Measurements from ENCODE around the gene XIAP. TPM values are rescaled to one million over a fixed set of nuclear protein-coding genes. Genes with fewer than 3 reads are reported as not detected.

XIAP gene
- total and polyA plus RNA-seq, 2 experiments from 2014 or later, result 12.8 to 25.5 TPM

- no peak overlapping the region for H3K4me2 ChIP-seq
- no peak for ATAC-seq
Measured at GRCh38 chrX:123869488-123869887, 9.6 kb downstream of the XIAP start.

GRCh38 chrX:123871309-123871708 is 11.5 kb downstream of the XIAP start:
- Histone ChIP-seq H3K4me3 (no peak overlapping the region), H3K27me3 (ENCODE audit: insufficient read depth) (no peaks in the 10 kb centered on the region), H3F3A (replicated peaks; ENCODE audit: low read depth) (no peaks in the 10 kb centered on the region), H4K20me1 (replicated peaks; ENCODE audit: insufficient read depth) (no peaks in the 10 kb centered on the region; the same call in 1 of the 2 replicates), H3K4me2 (no peak overlapping the region), H3K79me2 (replicated peaks; ENCODE audit: insufficient read depth) (peaks cover 66% of the 10 kb centered on the region), H2AFZ (no peak overlapping the region), H3K27ac (ENCODE audit: low read depth) (no peak overlapping the region), H3K36me3 (ENCODE audit: insufficient read depth) (no peaks in the 10 kb centered on the region), H3K9me2 (ENCODE audit: insufficient read depth) (no peaks in the 10 kb centered on the region), H3K4me1 (ENCODE audit: insufficient read depth) (no peaks in the 10 kb centered on the region)
- DNase-seq (ENCODE audit: low spot score) (no peak), ATAC-seq (no peak)
- no peaks in the 10 kb centered on the region for H3K9me3 Mint-ChIP-seq
- no peaks in the 10 kb centered on the region for H3K4me1 Mint-ChIP-seq
- no peak overlapping the region for H3K27ac Mint-ChIP-seq
- no peak overlapping the region for H3K4me3 Mint-ChIP-seq
- H3K36me3 Mint-ChIP-seq (ENCODE audit: low read depth), result peaks cover 2% of the 10 kb centered on the region; the same call in 1 of the 3 replicates
- H3K27me3 Mint-ChIP-seq (ENCODE audit: insufficient read depth, low read depth, poor library complexity), result no peaks in the 10 kb centered on the region
- TF ChIP-seq ZNF331 (CRISPR knock-in tag; IDR thresholded peaks at IDR 0.05; ENCODE audit: low read depth) (no peak), ZNF462 (CRISPR knock-in tag; IDR thresholded peaks at IDR 0.05) (no peak), CREB1 (CRISPR knock-in tag; IDR thresholded peaks at IDR 0.05; ENCODE audit: low read depth) (no peak), POLR2AphosphoS5 (IDR thresholded peaks at IDR 0.05; ENCODE audit: low read depth) (no peak), ETS1 (IDR thresholded peaks at IDR 0.05) (no peak), EZH2 (IDR thresholded peaks at IDR 0.05; ENCODE audit: low read depth, unreplicated experiment) (no peak), STAT1 (IDR thresholded peaks at IDR 0.05; ENCODE audit: unreplicated experiment) (no peak), EZH2phosphoT487 (IDR thresholded peaks at IDR 0.05; ENCODE audit: unreplicated experiment) (no peak), CTCF (conservative IDR thresholded peaks at IDR 0.05; ENCODE audit: low read depth in 2 of 2) (no peak)

More at GRCh38 chrX:123869488-123869887, 9.6 kb downstream of the XIAP start:
- H3K4me3 Mint-ChIP-seq, result no peak overlapping the region
- Histone ChIP-seq H4K20me1 (replicated peaks; ENCODE audit: insufficient read depth) (no peaks in the 10 kb centered on the region; the same call in 1 of the 2 replicates), H3K4me1 (ENCODE audit: insufficient read depth) (no peaks in the 10 kb centered on the region), H3K79me2 (replicated peaks; ENCODE audit: insufficient read depth) (peaks cover 73% of the 10 kb centered on the region), H3K36me3 (ENCODE audit: insufficient read depth) (no peaks in the 10 kb centered on the region), H2AFZ (no peak overlapping the region), H3K27ac (ENCODE audit: low read depth) (no peak overlapping the region), H3K9me2 (ENCODE audit: insufficient read depth) (no peaks in the 10 kb centered on the region), H3K27me3 (ENCODE audit: insufficient read depth) (no peaks in the 10 kb centered on the region), H3K4me3 (no peak overlapping the region), H3F3A (replicated peaks; ENCODE audit: low read depth) (no peaks in the 10 kb centered on the region)
- no peak overlapping the region for H3K27ac Mint-ChIP-seq
- no peaks in the 10 kb centered on the region for H3K9me3 Mint-ChIP-seq
- no peaks in the 10 kb centered on the region for H3K4me1 Mint-ChIP-seq
- peaks cover 6% of the 10 kb centered on the region; the same call in 1 of the 3 replicates for H3K36me3 Mint-ChIP-seq (ENCODE audit: low read depth)
- no peak for DNase-seq (ENCODE audit: low spot score)
- TF ChIP-seq CREB1 (CRISPR knock-in tag; IDR thresholded peaks at IDR 0.05; ENCODE audit: low read depth) (no peak), ETS1 (IDR thresholded peaks at IDR 0.05) (no peak), NANOG (IDR thresholded peaks at IDR 0.05; ENCODE audit: borderline replicate concordance) (no peak), STAT1 (IDR thresholded peaks at IDR 0.05; ENCODE audit: unreplicated experiment) (no peak), EZH2phosphoT487 (IDR thresholded peaks at IDR 0.05; ENCODE audit: unreplicated experiment) (no peak)
- no peaks in the 10 kb centered on the region for H3K27me3 Mint-ChIP-seq (ENCODE audit: insufficient read depth, low read depth, poor library complexity)
